Fibroblast of skin of back (primary cell): ENCODE measurements around the gene SOCS3.
A peak's percentile ranks its signal among the peaks of the same experiment; 100 is the strongest.

ENCODE experiments used
- DNase-seq: peaks from one replicate; pipeline ENCODE4 v3.0.0-alpha.2; 2013

Gene SOCS3

DNA sequence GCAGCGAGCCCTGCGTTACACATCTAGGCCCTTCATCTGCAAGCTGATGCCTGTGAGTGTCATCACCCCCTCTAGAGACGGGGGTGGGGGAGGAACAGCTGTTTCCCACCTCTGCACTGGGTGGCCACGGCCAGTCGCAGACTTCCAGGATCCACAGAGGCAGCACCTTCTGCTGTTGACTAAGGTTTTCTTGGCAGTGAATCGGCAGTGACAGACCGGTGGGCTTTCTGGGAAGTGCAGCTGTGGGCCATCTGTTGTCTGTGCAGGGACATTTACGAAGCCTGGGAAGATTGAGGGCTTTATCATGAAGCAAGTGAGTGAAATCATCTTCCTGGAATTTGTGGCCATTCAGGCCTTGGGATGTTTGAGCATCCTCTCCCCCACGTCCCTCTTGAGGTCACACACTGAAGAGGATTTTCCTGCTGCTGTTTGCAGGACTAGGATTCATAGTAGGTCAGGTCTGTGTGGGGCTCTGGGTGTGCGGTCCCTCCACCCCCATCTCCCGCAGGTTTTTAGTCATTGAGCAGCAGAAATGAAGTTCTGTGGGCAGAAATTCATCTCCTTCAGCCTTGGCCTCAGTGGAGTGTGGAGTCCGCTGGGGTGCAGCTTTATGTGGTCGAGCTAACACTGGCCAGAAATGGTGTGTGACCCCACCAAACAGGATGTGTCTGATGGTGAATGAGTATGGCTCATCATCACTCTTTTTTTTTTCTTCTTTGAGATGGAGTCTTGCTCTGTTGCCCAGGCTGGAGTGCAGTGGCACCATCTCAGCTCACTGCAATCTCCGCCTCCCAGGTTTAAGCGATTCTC lies 30.6 kb upstream of the SOCS3 start:
- DNase-seq, result peak; percentile 96

DNA sequence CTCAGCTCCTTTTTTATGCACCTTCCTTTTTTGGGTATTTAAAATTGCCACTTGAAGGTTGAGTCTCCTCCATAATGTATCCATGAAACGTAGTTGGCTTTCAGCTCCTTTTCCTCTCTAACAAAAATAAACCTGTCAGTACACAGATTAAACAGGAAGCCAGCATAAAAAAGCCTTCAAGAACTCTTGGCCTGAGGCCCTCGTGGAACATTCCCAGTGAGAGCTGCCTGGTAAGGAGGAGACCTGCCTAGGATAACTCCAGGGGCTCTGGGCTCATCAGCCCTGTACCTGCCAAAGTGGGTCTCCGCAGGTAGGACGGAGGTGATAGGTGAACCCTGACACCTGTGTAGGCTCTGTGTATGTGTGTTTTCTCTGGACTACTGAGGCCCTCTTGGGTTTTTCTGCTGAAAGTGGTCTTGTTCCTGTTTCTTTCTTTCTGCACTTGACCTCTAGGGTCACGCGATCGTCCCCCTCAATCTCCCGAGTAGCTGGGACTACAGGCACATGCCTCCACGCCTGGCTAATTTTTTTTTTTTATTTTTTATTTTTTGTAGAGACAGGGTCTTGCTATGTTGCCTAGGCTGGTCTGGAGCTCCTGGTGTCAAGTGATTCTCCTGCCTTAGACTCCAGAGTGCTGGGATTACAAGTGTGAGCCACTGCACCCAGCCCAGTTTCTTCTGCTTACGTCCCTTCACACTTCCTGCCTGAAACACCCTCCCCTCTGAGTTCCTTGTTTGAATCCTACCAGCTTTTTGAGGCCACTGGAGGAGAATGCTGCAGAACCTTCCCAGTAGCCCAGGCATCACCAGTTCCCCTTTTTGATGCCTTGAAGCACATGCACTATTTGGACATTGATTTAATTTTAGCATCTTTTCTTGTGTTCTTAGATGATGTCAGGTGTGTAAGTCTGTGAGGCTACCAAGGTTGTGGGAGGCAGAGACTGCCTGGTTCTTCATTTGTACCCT lies 28.4 kb upstream of the SOCS3 start:
- no peak for DNase-seq

GRCh38 chr17:78384479-78385175 lies 24.8 kb upstream of the SOCS3 start:
- DNase-seq, result no peak

DNA sequence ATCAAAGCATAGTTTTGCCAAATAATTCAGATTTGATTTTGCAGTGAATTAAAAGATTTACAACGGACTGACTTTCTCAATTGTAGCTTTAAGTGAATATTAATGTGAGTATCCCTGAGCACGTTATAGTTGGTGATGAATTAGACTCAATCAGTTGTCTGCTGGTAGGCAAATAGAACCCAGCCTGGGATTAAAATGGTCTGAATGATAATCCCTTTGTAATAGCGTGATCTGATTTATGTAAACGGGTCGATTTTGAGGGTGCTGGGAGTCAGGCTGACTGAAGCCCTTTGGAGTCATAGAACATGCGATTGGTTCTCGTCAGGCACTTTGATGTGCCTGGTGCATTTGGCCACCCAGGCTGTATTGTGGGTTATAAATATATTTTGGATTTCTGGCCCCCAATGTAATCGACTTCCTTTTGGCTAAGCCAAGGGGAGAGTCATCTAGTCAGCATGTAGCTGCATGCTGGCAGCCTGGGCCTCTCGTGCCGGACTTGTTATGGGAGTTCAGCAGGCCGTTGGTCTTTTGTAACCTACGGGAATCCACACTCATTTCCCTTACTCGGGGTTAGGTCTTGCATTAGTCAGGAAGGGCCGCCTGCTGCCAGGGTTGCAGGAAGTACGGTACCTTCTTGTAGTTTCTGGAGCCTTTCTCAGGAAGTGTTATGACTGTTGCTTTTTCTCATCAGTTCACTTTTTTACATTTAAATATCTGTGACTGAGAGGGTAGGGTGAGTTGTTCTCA lies 24.0 kb upstream of the SOCS3 start:
- peak; percentile 96 for DNase-seq

DNA sequence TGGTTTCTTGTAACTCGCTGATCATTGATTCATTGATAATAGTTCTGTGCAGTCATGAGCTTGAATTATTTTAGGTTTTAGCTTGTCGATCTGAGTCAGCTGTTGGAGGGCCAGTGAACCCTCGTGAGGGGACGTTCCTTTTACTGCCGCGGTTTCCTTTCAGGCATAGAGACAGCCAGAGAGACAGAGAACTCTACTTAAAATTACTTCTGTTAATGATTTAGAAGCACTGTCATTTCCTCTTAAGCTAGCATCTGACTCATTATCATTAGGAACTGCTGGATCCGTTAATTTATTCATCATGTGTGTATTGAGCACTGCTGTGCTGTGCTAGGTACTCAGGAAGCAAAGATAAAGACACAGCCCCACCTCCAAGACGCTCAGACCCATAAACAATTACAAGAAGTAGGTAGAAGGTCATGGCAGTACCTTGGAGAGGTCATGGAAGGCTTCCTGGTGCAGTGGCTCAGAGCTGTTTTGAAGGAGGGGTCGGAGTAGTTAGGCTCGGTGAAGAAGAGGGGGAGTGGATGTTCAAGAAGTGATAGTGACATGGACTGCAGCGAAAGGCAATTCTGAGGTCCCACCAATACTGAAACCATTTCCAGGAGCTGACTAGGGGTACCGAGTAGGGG lies 21.8 kb upstream of the SOCS3 start:
- DNase-seq, result no peak

- DNase-seq, result no peak
Observed at GRCh38 chr17:78380370-78380769, 20.5 kb upstream of the SOCS3 start.

DNA sequence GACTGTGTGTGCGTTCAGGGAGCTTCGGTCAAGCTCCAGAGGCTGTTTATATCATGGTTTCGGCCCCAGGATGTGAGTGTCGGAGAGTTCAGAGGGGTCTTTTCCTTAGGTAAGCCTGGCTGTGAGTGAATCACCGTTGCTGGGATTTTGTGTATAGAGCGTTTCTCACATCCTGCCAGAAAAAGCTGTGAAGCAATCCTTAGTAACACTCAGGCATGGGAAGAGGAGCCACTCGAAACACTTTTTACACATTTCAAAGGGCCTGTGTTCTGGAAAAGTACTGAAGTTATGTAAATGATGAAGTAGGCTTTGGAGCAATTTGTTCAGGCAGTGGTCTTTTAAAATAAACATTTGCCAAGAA lies 19.2 kb upstream of the SOCS3 start:
- peak; percentile 70 for DNase-seq

GRCh38 chr17:78378225-78379130 lies 18.6 kb upstream of the SOCS3 start, which contains the start of gene PGS1:
TSS of gene PGS1 (plus strand) at chr17:78378649. CDS start at chr17:78378666, 17 bp downstream.
- peak; percentile 79 for DNase-seq

- DNase-seq, result no peak
Observed at GRCh38 chr17:78377858-78378224, 18.0 kb upstream of the SOCS3 start.

DNA sequence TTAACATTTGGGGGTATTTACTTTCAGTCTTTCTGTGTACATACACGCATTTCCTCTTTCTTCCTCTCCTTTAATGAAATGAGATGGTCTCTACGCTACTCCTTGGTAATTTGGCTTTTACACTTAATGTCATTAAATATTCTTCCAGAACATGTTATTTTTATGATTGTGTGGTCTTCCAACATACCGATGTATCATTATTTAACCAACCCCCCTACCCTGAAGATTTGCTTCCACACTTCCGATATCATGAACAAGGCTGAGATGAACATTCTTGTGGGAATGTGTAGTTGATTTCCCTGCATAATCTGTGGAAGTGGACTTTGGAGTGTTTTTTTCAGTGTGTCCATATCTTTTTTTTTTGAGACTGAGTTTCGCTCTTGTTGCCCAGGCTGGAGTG lies 16.3 kb upstream of the SOCS3 start:
- DNase-seq, result no peak

GRCh38 chr17:78375401-78376151 lies 15.7 kb upstream of the SOCS3 start:
- DNase-seq, result peak; percentile 91

- peak; percentile 90 for DNase-seq
Observed at GRCh38 chr17:78374631-78375274, 14.9 kb upstream of the SOCS3 start.

- DNase-seq, result no peak
Observed at GRCh38 chr17:78374189-78374588, 14.3 kb upstream of the SOCS3 start.

- no peak for DNase-seq
Observed at GRCh38 chr17:78372841-78373240, 13.0 kb upstream of the SOCS3 start.

GRCh38 chr17:78371056-78371455 lies 11.2 kb upstream of the SOCS3 start:
- no peak for DNase-seq

GRCh38 chr17:78369791-78370381 lies 10.0 kb upstream of the SOCS3 start:
- DNase-seq, result no peak

DNA sequence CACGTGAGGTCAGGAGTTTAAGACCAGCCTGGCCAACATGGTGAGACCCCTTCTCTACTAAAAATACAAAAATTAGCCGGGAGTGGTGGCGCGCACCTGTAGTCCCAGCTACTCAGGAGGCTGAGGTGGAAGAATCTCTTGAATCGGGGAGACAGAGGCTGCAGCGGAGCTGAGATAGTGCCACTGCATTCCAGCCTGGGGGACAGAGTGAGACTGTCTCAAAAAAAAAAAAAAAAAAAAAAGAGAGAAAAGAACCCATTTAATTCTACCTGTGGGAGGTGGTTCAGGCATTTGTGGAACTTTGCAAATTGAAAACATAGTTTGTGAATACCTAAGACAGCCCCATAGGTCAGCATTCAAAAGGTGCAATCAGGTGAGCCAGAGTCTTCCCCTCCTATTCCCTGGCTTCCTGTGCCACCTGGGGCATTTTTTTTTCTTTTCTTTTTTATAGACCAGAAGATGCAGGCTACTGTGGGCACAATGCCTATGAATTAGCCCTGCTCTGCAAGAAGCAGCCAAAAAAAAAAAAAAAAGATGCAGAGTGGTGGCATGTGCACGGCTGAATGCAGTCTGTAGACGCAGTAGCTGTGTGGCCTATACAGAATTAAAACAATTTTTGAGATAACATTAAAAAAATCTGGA lies 9.1 kb upstream of the SOCS3 start:
- no peak for DNase-seq

DNA sequence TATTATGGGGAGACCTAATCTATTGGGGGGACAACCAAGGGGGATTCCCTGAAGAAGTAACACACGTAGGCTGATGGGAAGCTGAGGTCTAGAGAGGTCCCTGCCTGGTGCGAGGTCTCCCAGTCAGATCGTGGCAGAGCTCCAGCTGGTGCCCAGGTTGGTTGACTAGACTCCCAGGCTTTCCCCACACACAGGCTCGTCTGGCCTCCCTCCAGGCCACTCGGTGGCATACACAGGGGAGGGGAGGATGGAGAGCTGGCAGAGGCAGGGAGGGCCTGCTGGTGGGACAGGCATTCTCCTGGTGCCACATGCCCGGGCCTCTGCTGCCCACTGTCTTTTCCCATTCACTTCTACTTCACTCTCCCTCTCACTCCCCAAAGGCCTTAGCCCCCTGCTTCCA lies 8.5 kb upstream of the SOCS3 start:
- DNase-seq, result no peak
